ENCODE results near the gene ART5.

- TF ChIP-seq, protein P1, sequence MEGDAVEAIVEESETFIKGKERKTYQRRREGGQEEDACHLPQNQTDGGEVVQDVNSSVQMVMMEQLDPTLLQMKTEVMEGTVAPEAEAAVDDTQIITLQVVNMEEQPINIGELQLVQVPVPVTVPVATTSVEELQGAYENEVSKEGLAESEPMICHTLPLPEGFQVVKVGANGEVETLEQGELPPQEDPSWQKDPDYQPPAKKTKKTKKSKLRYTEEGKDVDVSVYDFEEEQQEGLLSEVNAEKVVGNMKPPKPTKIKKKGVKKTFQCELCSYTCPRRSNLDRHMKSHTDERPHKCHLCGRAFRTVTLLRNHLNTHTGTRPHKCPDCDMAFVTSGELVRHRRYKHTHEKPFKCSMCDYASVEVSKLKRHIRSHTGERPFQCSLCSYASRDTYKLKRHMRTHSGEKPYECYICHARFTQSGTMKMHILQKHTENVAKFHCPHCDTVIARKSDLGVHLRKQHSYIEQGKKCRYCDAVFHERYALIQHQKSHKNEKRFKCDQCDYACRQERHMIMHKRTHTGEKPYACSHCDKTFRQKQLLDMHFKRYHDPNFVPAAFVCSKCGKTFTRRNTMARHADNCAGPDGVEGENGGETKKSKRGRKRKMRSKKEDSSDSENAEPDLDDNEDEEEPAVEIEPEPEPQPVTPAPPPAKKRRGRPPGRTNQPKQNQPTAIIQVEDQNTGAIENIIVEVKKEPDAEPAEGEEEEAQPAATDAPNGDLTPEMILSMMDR (IDR thresholded peaks at IDR 0.05; ENCODE audit: poor library complexity) = no peak
- no peak for TF ChIP-seq EZH2 (IDR thresholded peaks at IDR 0.05; ENCODE audit: borderline replicate concordance)
These were observed 34.2 kb upstream of the ART5 start for GRCh38 chr11:3675971-3676370.
